ENCODE data around the gene CHMP1A. TPM values are rescaled to one million over a fixed set of nuclear protein-coding genes. Genes with fewer than 3 reads are reported as not detected.

CHMP1A gene
- polyA plus RNA-seq, 1 donor (not counting 4 experiments of a cell fraction or from before 2014, with no cell fraction given), result 64.1 TPM

DNA sequence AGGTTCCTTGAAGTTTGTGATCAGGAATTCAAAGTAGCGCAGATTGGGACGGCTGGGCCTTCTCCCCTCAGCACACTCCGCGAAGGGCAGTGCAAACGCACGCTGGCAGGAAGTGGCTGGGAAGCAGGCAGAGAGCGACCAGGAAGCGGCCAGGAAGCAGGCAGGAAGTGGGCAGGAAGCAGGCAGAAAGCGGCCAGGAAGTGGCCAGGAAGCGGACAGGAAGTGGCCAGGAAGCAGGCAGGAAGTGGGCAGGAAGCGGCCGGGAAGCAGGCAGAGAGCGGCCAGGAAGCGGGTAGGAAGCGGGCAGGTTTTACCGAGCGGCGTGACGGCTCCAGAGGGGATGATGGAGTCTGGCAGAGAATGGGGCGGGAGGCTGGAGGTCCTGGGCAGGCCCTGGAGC, 40.9 kb downstream of the CHMP1A start:
- H2AFZ ChIP-seq (ENCODE audit: control insufficient read depth, low read length), result peak overlapping the region; percentile 56
- H3K4me3 ChIP-seq (ENCODE audit: control insufficient read depth in 2 of 3, extremely low read depth in 1 of 3, insufficient read depth in 2 of 3, low read depth in 1 of 3, low read length in 3 of 3), result no peak overlapping the region
- peaks cover 6% of the 10 kb centered on the region for H3K4me1 ChIP-seq (ENCODE audit: control insufficient read depth, extremely low read depth, insufficient read depth, low read length)
- H3K79me2 ChIP-seq (ENCODE audit: control insufficient read depth, insufficient read depth, low read length), result no peaks in the 10 kb centered on the region
- H4K20me1 ChIP-seq (ENCODE audit: control insufficient read depth, extremely low read depth, insufficient read depth, low read length), result no peaks in the 10 kb centered on the region
- no peaks in the 10 kb centered on the region for H3K9me3 ChIP-seq (ENCODE audit: control insufficient read depth, low read depth, low read length)
- no peak overlapping the region for H3K9ac ChIP-seq (ENCODE audit: control insufficient read depth, extremely low read depth, insufficient read depth, low read length)
- no peak for FAIRE-seq
- no peaks in the 10 kb centered on the region for H3K36me3 ChIP-seq (ENCODE audit: control insufficient read depth in 2 of 2, extremely low read depth in 1 of 2, insufficient read depth in 2 of 2, low read length in 2 of 2)
- H3K9me1 ChIP-seq (ENCODE audit: control insufficient read depth, extremely low read depth, insufficient read depth, low read length), result no peaks in the 10 kb centered on the region
- TF ChIP-seq, protein P1, sequence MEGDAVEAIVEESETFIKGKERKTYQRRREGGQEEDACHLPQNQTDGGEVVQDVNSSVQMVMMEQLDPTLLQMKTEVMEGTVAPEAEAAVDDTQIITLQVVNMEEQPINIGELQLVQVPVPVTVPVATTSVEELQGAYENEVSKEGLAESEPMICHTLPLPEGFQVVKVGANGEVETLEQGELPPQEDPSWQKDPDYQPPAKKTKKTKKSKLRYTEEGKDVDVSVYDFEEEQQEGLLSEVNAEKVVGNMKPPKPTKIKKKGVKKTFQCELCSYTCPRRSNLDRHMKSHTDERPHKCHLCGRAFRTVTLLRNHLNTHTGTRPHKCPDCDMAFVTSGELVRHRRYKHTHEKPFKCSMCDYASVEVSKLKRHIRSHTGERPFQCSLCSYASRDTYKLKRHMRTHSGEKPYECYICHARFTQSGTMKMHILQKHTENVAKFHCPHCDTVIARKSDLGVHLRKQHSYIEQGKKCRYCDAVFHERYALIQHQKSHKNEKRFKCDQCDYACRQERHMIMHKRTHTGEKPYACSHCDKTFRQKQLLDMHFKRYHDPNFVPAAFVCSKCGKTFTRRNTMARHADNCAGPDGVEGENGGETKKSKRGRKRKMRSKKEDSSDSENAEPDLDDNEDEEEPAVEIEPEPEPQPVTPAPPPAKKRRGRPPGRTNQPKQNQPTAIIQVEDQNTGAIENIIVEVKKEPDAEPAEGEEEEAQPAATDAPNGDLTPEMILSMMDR (optimal IDR thresholded peaks at IDR 0.05 in 1 of 3, IDR thresholded peaks at IDR 0.05 in 1 of 3, conservative IDR thresholded peaks at IDR 0.05 in 1 of 3; ENCODE audit: extremely low read depth in 1 of 3, insufficient read depth in 2 of 3, low read length in 3 of 3), result no peak
- no peak for TF ChIP-seq EZH2 (IDR thresholded peaks at IDR 0.05; ENCODE audit: low read length)
- no peak for DNase-seq (ENCODE audit: low read depth, low spot score)
- dilution Hi-C loops (cut with MboI; ENCODE audit: extremely low pct_ligation_motif_present, low sequenced_read_pairs), result no loop called here
- no peak overlapping the region for H3K4me2 ChIP-seq (ENCODE audit: control insufficient read depth, extremely low read depth, insufficient read depth, low read depth, low read length)
- H3K27me3 ChIP-seq (ENCODE audit: control insufficient read depth, extremely low read depth, insufficient read depth, low read length), result peaks cover 17% of the 10 kb centered on the region
- H3K27ac ChIP-seq (ENCODE audit: control insufficient read depth, insufficient read depth, low read length), result no peak overlapping the region

DNA sequence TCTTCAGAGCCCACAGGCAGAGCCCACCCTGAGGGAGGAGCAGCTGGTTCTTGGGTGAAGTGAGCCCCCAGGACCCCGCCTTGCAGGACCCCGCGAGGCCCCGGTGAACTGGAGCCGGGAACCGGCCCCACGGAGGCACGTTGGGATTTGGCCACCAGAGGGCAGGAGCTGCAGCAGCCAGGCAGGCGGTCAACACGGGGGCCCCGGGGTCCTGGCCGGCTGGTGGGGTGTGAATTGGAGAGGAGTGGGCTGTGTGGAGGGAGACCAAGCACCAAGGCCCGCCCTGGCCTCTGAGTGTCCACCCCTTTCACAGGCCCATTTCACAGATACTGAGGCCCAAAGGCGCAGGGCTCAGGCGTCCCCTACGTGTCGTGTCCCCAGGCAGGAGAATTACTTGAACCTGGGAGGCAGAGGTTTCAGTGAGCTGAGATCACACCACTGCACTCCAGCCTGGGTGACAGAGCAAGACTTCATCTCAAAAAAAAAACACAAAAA, 41.9 kb downstream of the CHMP1A start:
- Histone ChIP-seq H3K4me3 (ENCODE audit: control insufficient read depth in 2 of 3, extremely low read depth in 1 of 3, insufficient read depth in 2 of 3, low read depth in 1 of 3, low read length in 3 of 3) (no peak overlapping the region), H3K9me3 (ENCODE audit: control insufficient read depth, low read depth, low read length) (no peaks in the 10 kb centered on the region), H2AFZ (ENCODE audit: control insufficient read depth, low read length) (no peak overlapping the region), H3K9me1 (ENCODE audit: control insufficient read depth, extremely low read depth, insufficient read depth, low read length) (no peaks in the 10 kb centered on the region), H3K27me3 (ENCODE audit: control insufficient read depth, extremely low read depth, insufficient read depth, low read length) (peaks cover 8% of the 10 kb centered on the region), H3K36me3 (ENCODE audit: control insufficient read depth in 2 of 2, extremely low read depth in 1 of 2, insufficient read depth in 2 of 2, low read length in 2 of 2) (no peaks in the 10 kb centered on the region), H3K27ac (ENCODE audit: control insufficient read depth, insufficient read depth, low read length) (no peak overlapping the region), H4K20me1 (ENCODE audit: control insufficient read depth, extremely low read depth, insufficient read depth, low read length) (no peaks in the 10 kb centered on the region), H3K9ac (ENCODE audit: control insufficient read depth, extremely low read depth, insufficient read depth, low read length) (no peak overlapping the region), H3K79me2 (ENCODE audit: control insufficient read depth, insufficient read depth, low read length) (no peaks in the 10 kb centered on the region), H3K4me1 (ENCODE audit: control insufficient read depth, extremely low read depth, insufficient read depth, low read length) (peaks cover 6% of the 10 kb centered on the region), H3K4me2 (ENCODE audit: control insufficient read depth, extremely low read depth, insufficient read depth, low read depth, low read length) (no peak overlapping the region)
- DNase-seq (ENCODE audit: low read depth, low spot score) (no peak), FAIRE-seq (no peak)
- no peak for TF ChIP-seq EZH2 (IDR thresholded peaks at IDR 0.05; ENCODE audit: low read length)
- TF ChIP-seq, protein P1 (optimal IDR thresholded peaks at IDR 0.05 in 1 of 3, IDR thresholded peaks at IDR 0.05 in 1 of 3, conservative IDR thresholded peaks at IDR 0.05 in 1 of 3; ENCODE audit: extremely low read depth in 1 of 3, insufficient read depth in 2 of 3, low read length in 3 of 3), result peak; percentile 61 to 90 (median 73)
- dilution Hi-C loops (cut with MboI; ENCODE audit: extremely low pct_ligation_motif_present, low sequenced_read_pairs), result no loop called here
